K562 (cell line): Measurements from ENCODE around the gene MPDU1. TPM values are rescaled to one million over a fixed set of nuclear protein-coding genes. Genes with fewer than 3 reads are reported as not detected.
A peak's percentile ranks its signal among the peaks of the same experiment; 100 is the strongest.

Source experiments
- ARID2 ChIP-seq: fragments of 450-650 bp; IDR thresholded peaks from 2 replicates; pipeline ENCODE4 v1.6.1; 2017; ENCODE audit warnings: antibody characterized with exemption, mild to moderate bottlenecking
- CC2D1A ChIP-seq: fragments of 450-650 bp; IDR thresholded peaks from 2 replicates; pipeline ENCODE4 v1.6.1; 2017; ENCODE audit warnings: mild to moderate bottlenecking
- CTBP1 ChIP-seq: fragments of 450-650 bp; IDR thresholded peaks from 2 replicates; pipeline ENCODE4 v1.6.1; 2016; ENCODE audit warnings: borderline replicate concordance
- FOXA1 ChIP-seq: fragments of 450-650 bp; IDR thresholded peaks from 2 replicates; pipeline ENCODE4 v1.6.1; 2016; ENCODE audit warnings: mild to moderate bottlenecking, borderline replicate concordance
- HDGF ChIP-seq: fragments of 450-650 bp; IDR thresholded peaks from 2 replicates; pipeline ENCODE4 v1.6.1; 2016
- KHSRP ChIP-seq: fragments of 450-650 bp; IDR thresholded peaks from 2 replicates; pipeline ENCODE4 v1.6.1; 2017
- MAZ ChIP-seq, 2 experiments: fragments of 450-650 bp in 1 of 2; sonication (generic) in 1 of 2; formaldehyde crosslinking; IDR thresholded peaks in 1 of 2; conservative IDR thresholded peaks in 1 of 2; 2 replicates each; pipeline versions ENCODE4 v1.4.0 to v1.5.0; 2020; ENCODE audit warnings: mild to moderate bottlenecking in 1 of 2, missing genetic modification reagents in 1 of 2
- MXI1 ChIP-seq: IDR thresholded peaks from 2 replicates; pipeline ENCODE4 v1.6.1; 2011; ENCODE audit warnings: low read depth, mild to moderate bottlenecking, improper control_type of control experiment, low read length
- NCOR1 ChIP-seq: fragments of 450-650 bp; IDR thresholded peaks from 2 replicates; pipeline ENCODE4 v1.6.1; 2016; ENCODE audit warnings: mild to moderate bottlenecking, moderate library complexity
- RAD21 ChIP-seq, 2 experiments: fragments of 250-450 bp in 1 of 2; fragments of 450-650 bp in 1 of 2; sonication (Bioruptor Pico) in 1 of 2; formaldehyde crosslinking in 1 of 2; IDR thresholded peaks in 1 of 2; conservative IDR thresholded peaks in 1 of 2; 2 replicates each; pipeline versions ENCODE4 v1.4.0 to v1.8.0; 2020 to 2022; ENCODE audit warnings: mild to moderate bottlenecking in 2 of 2, moderate library complexity in 1 of 2
- ZBTB7A ChIP-seq: IDR thresholded peaks from 2 replicates; pipeline ENCODE4 v1.6.1; 2011; ENCODE audit warnings: low read depth, mild to moderate bottlenecking, low read length, moderate library complexity, borderline replicate concordance; ENCODE audit not compliant: control insufficient read depth
- ZNF282 ChIP-seq: sonication (generic); formaldehyde crosslinking; IDR thresholded peaks from 2 replicates; pipeline ENCODE4 v1.8.1; 2023; ENCODE audit warnings: missing genetic modification reagents
- ZNF384 ChIP-seq: IDR thresholded peaks from 2 replicates; pipeline ENCODE4 v1.6.1; 2012; ENCODE audit warnings: low read depth, low read length, improper control_type of control experiment
- polyA plus RNA-seq, 8 experiments: library from polyadenylated mRNA; depleted of rRNA in 4 of 8; stranded (reverse) in 5 of 8; unstranded in 3 of 8; fragments of >200 nt; fragmentation: Nextera tagmentation in 2 of 8; fragmentation: Illumina TruSeq in 1 of 8; extraction: Ambion mirVana in 2 of 8; extraction: Trizol in 1 of 8; gene quantifications; 2 replicates each; pipeline versions ENCODE4 v1.2.1 to v1.2.3, GENCODE V29; 2011 to 2014; ENCODE audit warnings: inconsistent platforms in 1 of 8, missing spikeins in 1 of 8
- total RNA-seq, 7 experiments: library from RNA; depleted of rRNA in 6 of 7; stranded (reverse); fragments of >200 nt in 6 of 7; fragmentation: Illumina TruSeq in 2 of 7; extraction: Trizol in 2 of 7; gene quantifications; 2 replicates each; pipeline versions ENCODE4 v1.2.1 to v1.2.3, GENCODE V29; 2011 to 2021; ENCODE audit warnings: low replicate concordance in 1 of 7
- TF ChIP-seq, protein P1 (sequence below), 2 experiments: fragments of 450-650 bp; formaldehyde crosslinking in 1 of 2; IDR thresholded peaks; 2 replicates each; pipeline versions ENCODE4 v1.4.0 to v1.6.1; 2014 to 2020; ENCODE audit warnings: mild to moderate bottlenecking in 2 of 2, borderline replicate concordance in 1 of 2, low read depth in 1 of 2
- TF ChIP-seq, protein P2 (sequence below): sonication (generic); formaldehyde crosslinking; IDR thresholded peaks from 2 replicates; pipeline ENCODE4 v1.8.0; 2022; ENCODE audit warnings: missing genetic modification reagents, mild to moderate bottlenecking, moderate library complexity, borderline replicate concordance
- TF ChIP-seq, protein P3 (sequence below): fragments of 450-650 bp; IDR thresholded peaks from 2 replicates; pipeline ENCODE4 v1.6.1; 2018; ENCODE audit not compliant: partially characterized antibody

The MPDU1 gene
- total and polyA plus RNA-seq, 9 of the 15 experiments (the other 6 are each of a cell fraction or from before 2014, with no cell fraction given) = 4.9 to 179 (median 77.1) TPM

DNA sequence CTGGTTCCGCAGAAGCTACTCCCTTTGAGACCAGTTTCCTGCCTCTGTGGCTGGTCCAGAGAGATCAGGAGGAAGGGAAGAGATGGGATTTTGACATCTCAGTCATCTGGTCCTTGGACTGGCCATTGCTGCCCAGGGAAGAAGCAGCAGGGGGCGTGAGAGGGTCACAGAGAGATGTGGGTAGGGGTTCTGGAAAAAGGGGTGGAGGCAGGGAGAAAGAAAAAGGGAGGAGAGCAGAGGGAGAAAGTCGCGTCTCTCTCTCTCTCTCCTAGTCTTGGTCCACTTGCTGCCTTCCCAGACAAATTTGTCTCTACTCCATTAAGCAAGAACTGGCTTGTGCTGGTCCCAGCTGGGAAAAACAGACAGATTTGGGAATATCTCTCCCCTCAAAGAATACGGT is 50.7 kb downstream of the MPDU1 start (continued):
- TF ChIP-seq, protein P1, sequence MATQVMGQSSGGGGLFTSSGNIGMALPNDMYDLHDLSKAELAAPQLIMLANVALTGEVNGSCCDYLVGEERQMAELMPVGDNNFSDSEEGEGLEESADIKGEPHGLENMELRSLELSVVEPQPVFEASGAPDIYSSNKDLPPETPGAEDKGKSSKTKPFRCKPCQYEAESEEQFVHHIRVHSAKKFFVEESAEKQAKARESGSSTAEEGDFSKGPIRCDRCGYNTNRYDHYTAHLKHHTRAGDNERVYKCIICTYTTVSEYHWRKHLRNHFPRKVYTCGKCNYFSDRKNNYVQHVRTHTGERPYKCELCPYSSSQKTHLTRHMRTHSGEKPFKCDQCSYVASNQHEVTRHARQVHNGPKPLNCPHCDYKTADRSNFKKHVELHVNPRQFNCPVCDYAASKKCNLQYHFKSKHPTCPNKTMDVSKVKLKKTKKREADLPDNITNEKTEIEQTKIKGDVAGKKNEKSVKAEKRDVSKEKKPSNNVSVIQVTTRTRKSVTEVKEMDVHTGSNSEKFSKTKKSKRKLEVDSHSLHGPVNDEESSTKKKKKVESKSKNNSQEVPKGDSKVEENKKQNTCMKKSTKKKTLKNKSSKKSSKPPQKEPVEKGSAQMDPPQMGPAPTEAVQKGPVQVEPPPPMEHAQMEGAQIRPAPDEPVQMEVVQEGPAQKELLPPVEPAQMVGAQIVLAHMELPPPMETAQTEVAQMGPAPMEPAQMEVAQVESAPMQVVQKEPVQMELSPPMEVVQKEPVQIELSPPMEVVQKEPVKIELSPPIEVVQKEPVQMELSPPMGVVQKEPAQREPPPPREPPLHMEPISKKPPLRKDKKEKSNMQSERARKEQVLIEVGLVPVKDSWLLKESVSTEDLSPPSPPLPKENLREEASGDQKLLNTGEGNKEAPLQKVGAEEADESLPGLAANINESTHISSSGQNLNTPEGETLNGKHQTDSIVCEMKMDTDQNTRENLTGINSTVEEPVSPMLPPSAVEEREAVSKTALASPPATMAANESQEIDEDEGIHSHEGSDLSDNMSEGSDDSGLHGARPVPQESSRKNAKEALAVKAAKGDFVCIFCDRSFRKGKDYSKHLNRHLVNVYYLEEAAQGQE (IDR thresholded peaks at IDR 0.05; ENCODE audit: borderline replicate concordance) = peak; percentile 84
- TF ChIP-seq, protein P1 (CRISPR knock-in tag; IDR thresholded peaks at IDR 0.05; ENCODE audit: low read depth) = no peak
- TF ChIP-seq ZNF282 (CRISPR knock-in tag) = no peak
- TF ChIP-seq RAD21 (CRISPR knock-in tag; conservative IDR thresholded peaks at IDR 0.05 in 1 of 2, IDR thresholded peaks at IDR 0.05 in 1 of 2) = peak; percentile 57 to 88
- peak; percentile 72 for TF ChIP-seq ARID2
- no peak for TF ChIP-seq HDGF
- TF ChIP-seq FOXA1 = no peak
- TF ChIP-seq ZBTB7A = peak; percentile 43; the same call in 1 of the 2 replicates
- TF ChIP-seq CTBP1 = peak; percentile 51; the same call in 1 of the 2 replicates
- peak; percentile 59 for TF ChIP-seq CC2D1A
- TF ChIP-seq, protein P2, sequence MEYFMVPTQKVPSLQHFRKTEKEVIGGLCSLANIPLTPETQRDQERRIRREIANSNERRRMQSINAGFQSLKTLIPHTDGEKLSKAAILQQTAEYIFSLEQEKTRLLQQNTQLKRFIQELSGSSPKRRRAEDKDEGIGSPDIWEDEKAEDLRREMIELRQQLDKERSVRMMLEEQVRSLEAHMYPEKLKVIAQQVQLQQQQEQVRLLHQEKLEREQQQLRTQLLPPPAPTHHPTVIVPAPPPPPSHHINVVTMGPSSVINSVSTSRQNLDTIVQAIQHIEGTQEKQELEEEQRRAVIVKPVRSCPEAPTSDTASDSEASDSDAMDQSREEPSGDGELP (CRISPR knock-in tag) = peak; percentile 59
- TF ChIP-seq ZNF384 = peak; percentile 27; the same call in 1 of the 2 replicates
- TF ChIP-seq KHSRP = no peak
- no peak for TF ChIP-seq MXI1
- TF ChIP-seq MAZ (CRISPR knock-in tag; conservative IDR thresholded peaks at IDR 0.05 in 1 of 2, IDR thresholded peaks at IDR 0.05 in 1 of 2) = peak in 1 of 2 experiments; percentile 60; a peak in 2 of 4 replicates
- TF ChIP-seq, protein P3, sequence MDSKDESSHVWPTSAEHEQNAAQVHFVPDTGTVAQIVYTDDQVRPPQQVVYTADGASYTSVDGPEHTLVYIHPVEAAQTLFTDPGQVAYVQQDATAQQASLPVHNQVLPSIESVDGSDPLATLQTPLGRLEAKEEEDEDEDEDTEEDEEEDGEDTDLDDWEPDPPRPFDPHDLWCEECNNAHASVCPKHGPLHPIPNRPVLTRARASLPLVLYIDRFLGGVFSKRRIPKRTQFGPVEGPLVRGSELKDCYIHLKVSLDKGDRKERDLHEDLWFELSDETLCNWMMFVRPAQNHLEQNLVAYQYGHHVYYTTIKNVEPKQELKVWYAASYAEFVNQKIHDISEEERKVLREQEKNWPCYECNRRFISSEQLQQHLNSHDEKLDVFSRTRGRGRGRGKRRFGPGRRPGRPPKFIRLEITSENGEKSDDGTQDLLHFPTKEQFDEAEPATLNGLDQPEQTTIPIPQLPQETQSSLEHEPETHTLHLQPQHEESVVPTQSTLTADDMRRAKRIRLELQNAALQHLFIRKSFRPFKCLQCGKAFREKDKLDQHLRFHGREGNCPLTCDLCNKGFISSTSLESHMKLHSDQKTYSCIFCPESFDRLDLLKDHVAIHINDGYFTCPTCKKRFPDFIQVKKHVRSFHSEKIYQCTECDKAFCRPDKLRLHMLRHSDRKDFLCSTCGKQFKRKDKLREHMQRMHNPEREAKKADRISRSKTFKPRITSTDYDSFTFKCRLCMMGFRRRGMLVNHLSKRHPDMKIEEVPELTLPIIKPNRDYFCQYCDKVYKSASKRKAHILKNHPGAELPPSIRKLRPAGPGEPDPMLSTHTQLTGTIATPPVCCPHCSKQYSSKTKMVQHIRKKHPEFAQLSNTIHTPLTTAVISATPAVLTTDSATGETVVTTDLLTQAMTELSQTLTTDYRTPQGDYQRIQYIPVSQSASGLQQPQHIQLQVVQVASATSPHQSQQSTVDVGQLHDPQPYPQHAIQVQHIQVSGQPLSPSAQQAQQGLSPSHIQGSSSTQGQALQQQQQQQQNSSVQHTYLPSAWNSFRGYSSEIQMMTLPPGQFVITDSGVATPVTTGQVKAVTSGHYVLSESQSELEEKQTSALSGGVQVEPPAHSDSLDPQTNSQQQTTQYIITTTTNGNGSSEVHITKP = peak; percentile 81
- 0 out of 2 replicates have a peak, but pooled peaks have one; percentile 16 for TF ChIP-seq NCOR1
